Measurements from ENCODE around the gene ADGRV1.

The ADGRV1 gene

GRCh38 chr5:91024206-91024605 is 465.6 kb downstream of the ADGRV1 start:
- no peak for DNase-seq (ENCODE audit: extremely low read depth, low read depth)
- TF ChIP-seq CTCF (IDR thresholded peaks at IDR 0.05; ENCODE audit: low read depth, low read length, missing control alignments): no peak
- no peak overlapping the region for H3K4me3 ChIP-seq (replicated peaks; ENCODE audit: low read depth, low read length)

- no peak for TF ChIP-seq CTCF (IDR thresholded peaks at IDR 0.05; ENCODE audit: low read depth, low read length, missing control alignments)
- DNase-seq (ENCODE audit: extremely low read depth, low read depth): no peak
- H3K4me3 ChIP-seq (replicated peaks; ENCODE audit: low read depth, low read length): no peak overlapping the region
Observed at GRCh38 chr5:91024727-91025126, 466.1 kb downstream of the ADGRV1 start.

- no peak for TF ChIP-seq CTCF (IDR thresholded peaks at IDR 0.05; ENCODE audit: low read depth, low read length, missing control alignments)
- H3K4me3 ChIP-seq (replicated peaks; ENCODE audit: low read depth, low read length): no peak overlapping the region
- DNase-seq (ENCODE audit: extremely low read depth, low read depth): no peak
Observed at GRCh38 chr5:91025449-91025848, 466.9 kb downstream of the ADGRV1 start.

GRCh38 chr5:91025956-91026355 is 467.4 kb downstream of the ADGRV1 start:
- no peak overlapping the region for H3K4me3 ChIP-seq (replicated peaks; ENCODE audit: low read depth, low read length)
- no peak for DNase-seq (ENCODE audit: extremely low read depth, low read depth)
- no peak for TF ChIP-seq CTCF (IDR thresholded peaks at IDR 0.05; ENCODE audit: low read depth, low read length, missing control alignments)

- no peak for TF ChIP-seq CTCF (IDR thresholded peaks at IDR 0.05; ENCODE audit: low read depth, low read length, missing control alignments)
- H3K4me3 ChIP-seq (replicated peaks; ENCODE audit: low read depth, low read length): no peak overlapping the region
- no peak for DNase-seq (ENCODE audit: extremely low read depth, low read depth)
Observed at GRCh38 chr5:91026466-91026865, 467.9 kb downstream of the ADGRV1 start.

- TF ChIP-seq CTCF (IDR thresholded peaks at IDR 0.05; ENCODE audit: low read depth, low read length, missing control alignments): no peak
- no peak for DNase-seq (ENCODE audit: extremely low read depth, low read depth)
- H3K4me3 ChIP-seq (replicated peaks; ENCODE audit: low read depth, low read length): no peak overlapping the region
Observed at GRCh38 chr5:91027405-91028139, 469.0 kb downstream of the ADGRV1 start.

- no peak overlapping the region for H3K4me3 ChIP-seq (replicated peaks; ENCODE audit: low read depth, low read length)
- TF ChIP-seq CTCF (IDR thresholded peaks at IDR 0.05; ENCODE audit: low read depth, low read length, missing control alignments): no peak
Observed at GRCh38 chr5:91028499-91028956, 469.9 kb downstream of the ADGRV1 start.

More at GRCh38 chr5:91028499-91028956, 469.9 kb downstream of the ADGRV1 start:
- DNase-seq (ENCODE audit: extremely low read depth, low read depth): no peak
